ENCODE results near the gene SPHK2.

GRCh38 chr19:48629599-48630295, 10.4 kb downstream of the SPHK2 start:
- TF ChIP-seq EZH2 (IDR thresholded peaks at IDR 0.05; ENCODE audit: insufficient read depth, poor library complexity, severe bottlenecking): no peak
- no peak for TF ChIP-seq EZH2phosphoT487 (IDR thresholded peaks at IDR 0.05; ENCODE audit: insufficient read depth, low read depth)

Measured in GM23248 (cell line).